NCI-H526 (cell line): Measurements from ENCODE around the gene AKAP6.
A peak's percentile ranks its signal among the peaks of the same experiment; 100 is the strongest.
"Not testable (repeated sequence)": the region's sequence is repeated elsewhere in the genome, so short reads cannot be mapped to it uniquely, and the experiment has no call there.

ENCODE experiments used
- DNase-seq, 2 experiments: peaks; one replicate each; lab custom pipeline; 2025; lab: John Stamatoyannopoulos, UW

Gene AKAP6

GRCh38 chr14:32537166-32537565, 208.1 kb downstream of the AKAP6 start:
- DNase-seq, result no peak

- no peak for DNase-seq
Measured at GRCh38 chr14:32542507-32542906, 213.4 kb downstream of the AKAP6 start.

GRCh38 chr14:32545095-32545494, 216.0 kb downstream of the AKAP6 start:
- DNase-seq, result no peak

GRCh38 chr14:32545506-32546210, 216.6 kb downstream of the AKAP6 start:
- no peak for DNase-seq

- DNase-seq, result no peak
Measured at GRCh38 chr14:32546246-32546645, 217.1 kb downstream of the AKAP6 start.

- no peak for DNase-seq
Measured at GRCh38 chr14:32552766-32553165, 223.7 kb downstream of the AKAP6 start.

GRCh38 chr14:32559048-32559447, 229.9 kb downstream of the AKAP6 start:
- DNase-seq, result no peak

GRCh38 chr14:32559590-32559989, 230.5 kb downstream of the AKAP6 start:
- no peak for DNase-seq

GRCh38 chr14:32560209-32560857, 231.2 kb downstream of the AKAP6 start:
- DNase-seq, result peak; percentile 62 to 75

- DNase-seq, result no peak
Measured at GRCh38 chr14:32561520-32561919, 232.4 kb downstream of the AKAP6 start.

GRCh38 chr14:32564596-32564995, 235.5 kb downstream of the AKAP6 start:
- DNase-seq, result no peak

- DNase-seq, result no peak
Measured at GRCh38 chr14:32565256-32565655, 236.2 kb downstream of the AKAP6 start.

- DNase-seq, result no peak
Measured at GRCh38 chr14:32567543-32568384, 238.7 kb downstream of the AKAP6 start.

GRCh38 chr14:32571551-32571950, 242.5 kb downstream of the AKAP6 start:
- no peak for DNase-seq

GRCh38 chr14:32571995-32572866, 243.1 kb downstream of the AKAP6 start:
- DNase-seq, result no peak

GRCh38 chr14:32572867-32573150, 243.7 kb downstream of the AKAP6 start:
- no peak for DNase-seq

- no peak for DNase-seq
Measured at GRCh38 chr14:32574269-32574668, 245.2 kb downstream of the AKAP6 start.

GRCh38 chr14:32576088-32576795, 247.1 kb downstream of the AKAP6 start:
- peak; percentile 5 to 76 for DNase-seq

GRCh38 chr14:32576977-32577376, 247.9 kb downstream of the AKAP6 start:
- no peak for DNase-seq

- DNase-seq, result no peak
Measured at GRCh38 chr14:32578181-32578580, 249.1 kb downstream of the AKAP6 start.

- DNase-seq, result not testable (repeated sequence)
Measured at GRCh38 chr14:32583427-32583826, 254.3 kb downstream of the AKAP6 start.
